Measurements from ENCODE around the gene SPDYE2.
"Not testable (repeated sequence)": the region's sequence is repeated elsewhere in the genome, so short reads cannot be mapped to it uniquely, and the experiment has no call there.

The SPDYE2 gene

GRCh38 chr7:102606848-102607247, 55.8 kb downstream of the SPDYE2 start:
- DNase-seq (ENCODE audit: low spot score): not testable (repeated sequence)

- DNase-seq (ENCODE audit: low spot score): not testable (repeated sequence)
Measured at GRCh38 chr7:102609734-102610133, 58.7 kb downstream of the SPDYE2 start.

- not testable (repeated sequence) for DNase-seq (ENCODE audit: low spot score)
Measured at GRCh38 chr7:102610441-102610840, 59.4 kb downstream of the SPDYE2 start.

GRCh38 chr7:102611013-102611674, 60.1 kb downstream of the SPDYE2 start:
- not testable (repeated sequence) for DNase-seq (ENCODE audit: low spot score)

- not testable (repeated sequence) for DNase-seq (ENCODE audit: low spot score)
Measured at GRCh38 chr7:102611675-102612325, 60.8 kb downstream of the SPDYE2 start.

Data from CD4-positive, alpha-beta T cell treated with Interleukin-2 at 100 ng/mL for 4 hours (primary cell).